K562 (cell line): ENCODE measurements around the gene POMGNT2. TPM values are rescaled to one million over a fixed set of nuclear protein-coding genes. Genes with fewer than 3 reads are reported as not detected.

Experiments used
- GABPB1 ChIP-seq: sonication (generic); formaldehyde crosslinking; IDR thresholded peaks from 2 replicates; pipeline ENCODE4 v1.8.0; 2022; ENCODE audit warnings: mild to moderate bottlenecking, missing genetic modification reagents
- IFI16 ChIP-seq: fragments of 250-450 bp; sonication (Bioruptor Pico); IDR thresholded peaks from 2 replicates; pipeline ENCODE4 v2.1.2; 2022; ENCODE audit warnings: mild to moderate bottlenecking, inconsistent platforms
- IRF2 ChIP-seq: sonication (generic); formaldehyde crosslinking; IDR thresholded peaks from 2 replicates; pipeline ENCODE4 v1.8.1; 2022; ENCODE audit warnings: mild to moderate bottlenecking, missing genetic modification reagents
- MAFF ChIP-seq: IDR thresholded peaks from 2 replicates; pipeline ENCODE4 v1.6.1; 2012; ENCODE audit warnings: low read length, improper control_type of control experiment
- MLLT1 ChIP-seq, 2 experiments: fragments of 450-650 bp; IDR thresholded peaks; 2 replicates each; pipeline ENCODE4 v1.6.1; 2016
- NELFE ChIP-seq: IDR thresholded peaks from 2 replicates; pipeline ENCODE4 v1.6.1; 2011; ENCODE audit warnings: mild to moderate bottlenecking; ENCODE audit not compliant: insufficient read depth, insufficient read length
- NKRF ChIP-seq: fragments of 450-650 bp; IDR thresholded peaks from 2 replicates; pipeline ENCODE4 v1.6.1; 2016; ENCODE audit warnings: borderline replicate concordance
- PHF8 ChIP-seq: fragments of 200-600 bp; sonication (generic); IDR thresholded peaks from 2 replicates; pipeline ENCODE4 v1.6.1; 2012; ENCODE audit warnings: mixed run types, mild to moderate bottlenecking, inconsistent platforms, low read length, moderate library complexity, borderline replicate concordance
- PREB ChIP-seq: sonication (generic); formaldehyde crosslinking; IDR thresholded peaks from 2 replicates; pipeline ENCODE4 v1.8.1; 2023; ENCODE audit warnings: mild to moderate bottlenecking, missing genetic modification reagents
- RBM17 ChIP-seq: fragments of 200-400 bp; formaldehyde crosslinking; IDR thresholded peaks from 2 replicates; pipeline ENCODE4 v1.6.1; 2017; ENCODE audit warnings: low read depth, mild to moderate bottlenecking, low read length, borderline replicate concordance
- RBM22 ChIP-seq: fragments of 200-400 bp; formaldehyde crosslinking; IDR thresholded peaks from 2 replicates; pipeline ENCODE4 v1.6.1; 2018; ENCODE audit warnings: low read length, low read depth; ENCODE audit not compliant: poor library complexity, severe bottlenecking
- TAF9B ChIP-seq: fragments of 450-650 bp; IDR thresholded peaks from 2 replicates; pipeline ENCODE4 v1.6.1; 2018; ENCODE audit warnings: mild to moderate bottlenecking; ENCODE audit not compliant: partially characterized antibody
- TCF7 ChIP-seq: sonication (generic); IDR thresholded peaks from 2 replicates; pipeline ENCODE4 v1.6.1; 2016; ENCODE audit warnings: antibody characterized with exemption, borderline replicate concordance
- WHSC1 ChIP-seq: IDR thresholded peaks from one replicate; pipeline ENCODE4 v1.6.1; 2012; ENCODE audit warnings: low read length, control low read depth, inconsistent platforms
- ZBTB8A ChIP-seq: fragments of 450-650 bp; IDR thresholded peaks from 2 replicates; pipeline ENCODE4 v1.6.1; 2018; ENCODE audit warnings: mild to moderate bottlenecking, moderate library complexity; ENCODE audit not compliant: partially characterized antibody
- ZNF140 ChIP-seq: fragments of 250-450 bp; sonication (Bioruptor Pico); IDR thresholded peaks from 2 replicates; pipeline ENCODE4 v1.8.0; 2021; ENCODE audit warnings: moderate library complexity, mild to moderate bottlenecking, inconsistent platforms
- ZNF217 ChIP-seq: sonication (generic); formaldehyde crosslinking; IDR thresholded peaks from 2 replicates; pipeline ENCODE4 v1.8.0; 2022; ENCODE audit warnings: mild to moderate bottlenecking, missing genetic modification reagents
- ZNF224 ChIP-seq: sonication (generic); formaldehyde crosslinking; IDR thresholded peaks from 2 replicates; pipeline ENCODE4 v1.8.0; 2022; ENCODE audit warnings: mild to moderate bottlenecking, missing genetic modification reagents
- ZNF316 ChIP-seq: fragments of 450-650 bp; IDR thresholded peaks from 2 replicates; pipeline ENCODE4 v1.6.1; 2016
- ZNF398 ChIP-seq: fragments of 250-450 bp; sonication (Bioruptor Pico); IDR thresholded peaks from 2 replicates; pipeline ENCODE4 v1.8.0; 2021; ENCODE audit warnings: moderate library complexity, mild to moderate bottlenecking, inconsistent platforms
- ZNF444 ChIP-seq: fragments of 250-450 bp; sonication (Bioruptor Pico); IDR thresholded peaks from 2 replicates; pipeline ENCODE4 v1.4.0; 2020; ENCODE audit warnings: mild to moderate bottlenecking, moderate library complexity
- ZNF589 ChIP-seq: fragments of 200-800 bp; sonication (Bioruptor generic); IDR thresholded peaks from 2 replicates; pipeline ENCODE4 v1.6.1; 2016; ENCODE audit warnings: low read depth, missing genetic modification characterization, missing compliant biosample characterization
- polyA plus RNA-seq, 8 experiments: library from polyadenylated mRNA; depleted of rRNA in 4 of 8; stranded (reverse) in 5 of 8; unstranded in 3 of 8; fragments of >200 nt; fragmentation: Nextera tagmentation in 2 of 8; fragmentation: Illumina TruSeq in 1 of 8; extraction: Ambion mirVana in 2 of 8; extraction: Trizol in 1 of 8; gene quantifications; 2 replicates each; pipeline versions ENCODE4 v1.2.1 to v1.2.3, GENCODE V29; 2011 to 2014; ENCODE audit warnings: inconsistent platforms in 1 of 8, missing spikeins in 1 of 8
- total RNA-seq, 7 experiments: library from RNA; depleted of rRNA in 6 of 7; stranded (reverse); fragments of >200 nt in 6 of 7; fragmentation: Illumina TruSeq in 2 of 7; extraction: Trizol in 2 of 7; gene quantifications; 2 replicates each; pipeline versions ENCODE4 v1.2.1 to v1.2.3, GENCODE V29; 2011 to 2021; ENCODE audit warnings: low replicate concordance in 1 of 7

The POMGNT2 gene
- total and polyA plus RNA-seq, 9 of the 15 experiments (the other 6 are each of a cell fraction or from before 2014, with no cell fraction given): 0.65 to 14.1 (median 10.3) TPM

GRCh38 chr3:43105596-43106292 is at the start of gene POMGNT2 (continued):
- no peak for TF ChIP-seq IFI16
- TF ChIP-seq RBM22: no peak
- TF ChIP-seq TCF7: peak; percentile 16; the same call in 1 of the 2 replicates
- TF ChIP-seq NKRF: no peak
- no peak for TF ChIP-seq IRF2 (CRISPR knock-in tag)
- TF ChIP-seq WHSC1: no peak
- TF ChIP-seq ZNF217: no peak
- peak; percentile 84; the same call in 1 of the 2 replicates for TF ChIP-seq PHF8
- no peak for TF ChIP-seq MLLT1 (IDR thresholded peaks at IDR 0.05)
- TF ChIP-seq NELFE: no peak
- TF ChIP-seq ZNF444 (CRISPR knock-in tag): no peak
- TF ChIP-seq ZBTB8A: no peak
- no peak for TF ChIP-seq RBM17
- TF ChIP-seq MAFF: no peak
- TF ChIP-seq ZNF316: no peak
- TF ChIP-seq GABPB1: peak; percentile 20; the same call in 1 of the 2 replicates
- TF ChIP-seq TAF9B: no peak
- TF ChIP-seq ZNF140 (CRISPR knock-in tag): no peak
- no peak for TF ChIP-seq ZNF589
- no peak for TF ChIP-seq ZNF224 (CRISPR knock-in tag)
- TF ChIP-seq PREB: no peak
- no peak for TF ChIP-seq ZNF398 (CRISPR knock-in tag)
